HG03064 (cell line): ENCODE data around the gene DPP6.

Experiments used
- ATAC-seq: cut with Tn5 transposase; IDR thresholded peaks from one replicate; pipeline ENCODE4 v1.9.1; 2021; ENCODE audit warnings: low read depth; ENCODE audit not compliant: unreplicated experiment

The DPP6 gene

DNA sequence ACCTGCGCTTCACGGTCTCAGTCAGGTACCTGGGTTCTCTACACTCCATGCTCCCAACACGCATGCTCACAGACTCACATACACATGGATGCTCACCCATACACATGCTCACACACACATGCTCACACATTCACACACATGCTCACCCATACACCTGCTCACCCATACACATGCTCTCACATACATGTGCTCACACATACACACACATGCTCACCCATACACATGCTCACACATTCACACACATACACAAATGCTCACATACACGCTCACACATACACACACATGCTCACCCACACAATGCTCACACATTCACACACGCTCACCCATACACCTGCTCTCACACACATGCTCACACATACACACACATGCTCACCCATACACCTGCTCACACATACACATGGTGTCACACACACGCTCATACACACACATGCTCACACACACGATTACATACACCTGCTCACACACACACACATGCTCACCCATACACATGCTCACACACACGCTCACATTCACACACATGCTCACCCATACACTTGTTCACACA is 830.8 kb downstream of the DPP6 start:
- no peak for ATAC-seq

DNA sequence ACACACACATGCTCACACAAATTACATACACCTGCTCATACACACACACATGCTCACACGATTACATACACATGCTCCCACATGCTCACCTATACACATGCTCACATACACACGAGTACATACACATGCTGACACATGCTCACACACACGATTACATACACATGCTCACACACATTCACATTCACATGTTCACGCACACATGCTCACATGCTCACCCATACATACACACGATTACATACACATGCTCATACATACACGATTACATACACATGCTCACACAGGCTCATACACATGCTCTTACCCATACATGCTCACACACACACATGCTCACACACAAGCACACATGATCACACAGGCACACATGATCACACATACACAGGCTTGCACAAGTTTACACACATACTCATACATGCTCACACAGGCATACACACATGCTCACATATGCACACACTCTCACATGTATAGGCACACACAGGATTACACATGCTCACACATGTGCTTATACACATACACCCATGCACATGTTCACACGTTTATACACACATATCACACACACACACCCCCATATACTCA is 832.2 kb downstream of the DPP6 start:
- ATAC-seq: no peak

DNA sequence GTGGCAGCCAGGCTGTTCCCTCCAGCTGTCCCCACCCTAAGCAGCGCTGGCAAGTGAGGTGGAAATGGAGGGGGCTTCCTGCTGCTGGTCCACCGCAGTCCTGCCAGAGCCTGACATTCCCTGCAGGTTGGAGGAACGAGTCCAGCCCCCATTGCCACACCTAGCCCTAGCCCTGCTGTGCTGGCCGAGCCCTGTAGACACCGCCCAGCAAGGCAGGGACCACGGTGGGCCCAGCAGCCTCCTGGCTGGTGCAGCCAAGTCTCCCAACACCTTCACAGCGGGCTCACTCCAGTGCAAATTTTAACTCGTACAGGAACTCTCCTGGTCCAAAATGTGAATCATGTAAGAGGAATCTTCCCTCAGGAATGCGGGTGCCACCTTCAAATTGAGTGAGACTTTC is 834.4 kb downstream of the DPP6 start:
- no peak for ATAC-seq

DNA sequence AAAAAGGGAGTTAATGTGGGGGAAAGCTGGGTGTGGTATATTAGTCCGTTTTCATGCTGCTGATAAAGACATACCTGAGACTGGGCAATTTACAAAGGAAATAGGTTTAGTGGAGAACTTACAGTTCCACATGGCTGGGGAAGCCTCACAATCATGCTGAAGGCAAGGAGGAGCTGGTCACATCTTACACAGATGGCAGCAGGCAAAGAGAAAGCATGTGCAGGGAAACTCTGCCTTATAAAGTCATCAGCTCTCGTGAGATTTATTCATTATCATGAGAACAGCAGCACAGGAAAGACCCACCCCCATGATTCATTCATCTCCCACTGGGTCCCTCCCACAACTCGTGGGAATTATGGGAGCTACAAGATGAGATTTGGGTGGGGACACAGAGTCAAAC is 836.5 kb downstream of the DPP6 start:
- no peak for ATAC-seq

DNA sequence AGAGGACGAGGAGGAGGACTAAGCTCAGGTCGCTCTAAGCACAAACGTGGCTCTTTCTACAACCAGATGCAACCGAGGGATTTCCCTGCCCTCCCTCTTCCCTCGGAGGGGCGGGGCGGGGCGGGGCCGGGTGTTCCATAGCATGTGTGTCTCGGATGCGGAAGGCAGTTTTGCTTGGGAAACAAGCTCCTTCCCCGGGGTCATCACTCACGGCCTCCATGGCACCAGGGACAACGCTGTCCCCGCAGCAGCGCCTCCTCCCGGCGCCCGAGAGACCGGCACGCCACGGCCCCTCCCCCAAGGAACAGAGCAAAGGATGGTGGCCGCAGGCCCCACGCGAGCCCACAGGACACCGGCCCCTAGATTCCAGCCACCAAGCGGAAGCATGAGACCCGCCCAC is 840.3 kb downstream of the DPP6 start:
- no peak for ATAC-seq

DNA sequence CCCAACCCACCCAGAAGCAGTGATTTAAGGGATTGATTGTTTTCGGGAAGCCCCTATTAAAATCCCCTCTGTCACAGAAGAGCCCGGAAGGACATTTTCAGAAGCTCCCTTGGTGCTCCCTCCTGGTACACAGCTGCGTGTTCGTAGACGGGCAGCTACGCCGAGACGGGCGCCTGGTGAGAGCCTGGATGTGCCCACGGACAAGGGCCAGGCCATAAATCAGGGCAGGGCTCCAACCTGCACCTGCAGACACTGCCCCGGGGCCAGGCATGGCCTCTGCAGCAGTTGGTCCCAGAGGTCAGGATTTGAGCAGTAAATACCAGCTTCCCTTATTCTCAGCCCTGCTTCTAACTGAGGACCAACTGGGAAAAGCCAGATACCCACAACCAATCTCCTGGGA is 843.9 kb downstream of the DPP6 start:
- ATAC-seq: no peak

DNA sequence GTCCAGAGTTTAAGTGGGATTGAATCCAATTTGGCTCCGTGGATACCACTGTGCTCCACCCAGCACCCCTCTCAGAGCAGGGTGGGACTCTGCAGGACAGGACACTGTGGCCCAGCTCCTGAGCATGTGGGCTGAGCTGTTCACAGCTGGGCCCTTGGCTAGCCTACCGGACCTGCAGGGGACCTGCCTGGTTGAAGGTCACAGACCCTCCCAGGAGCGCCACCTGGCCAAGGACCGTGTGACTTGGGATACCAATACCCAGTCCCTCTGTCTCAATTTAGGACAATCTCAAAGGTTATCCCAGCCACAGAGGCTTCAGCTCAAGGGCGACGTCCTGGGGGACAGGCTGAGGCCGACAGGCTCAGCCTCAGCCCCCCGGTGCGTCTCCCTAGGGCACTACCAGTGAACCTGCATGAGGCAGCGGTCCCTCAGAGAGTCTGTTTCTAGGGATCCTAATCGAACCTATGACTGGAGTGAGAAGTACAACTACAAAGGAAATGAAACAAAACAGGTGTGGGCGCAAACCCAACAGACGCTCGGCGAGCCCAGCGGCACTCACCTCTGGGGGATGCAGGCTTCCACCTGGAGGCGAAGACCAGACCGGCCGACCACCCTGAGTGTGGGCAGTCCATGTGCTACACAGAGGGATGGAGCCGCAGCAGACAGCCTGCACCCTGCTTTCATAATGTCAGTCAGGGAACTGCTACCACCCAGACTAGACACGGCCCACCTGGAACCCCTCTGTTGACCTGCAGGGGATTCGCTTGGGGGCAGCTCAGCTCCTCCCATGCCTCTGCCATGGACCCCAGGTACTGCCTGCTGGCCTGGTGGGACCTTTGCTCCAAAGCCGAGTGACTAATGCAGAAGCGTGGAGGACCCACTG is 847.0 kb downstream of the DPP6 start:
- ATAC-seq: no peak

DNA sequence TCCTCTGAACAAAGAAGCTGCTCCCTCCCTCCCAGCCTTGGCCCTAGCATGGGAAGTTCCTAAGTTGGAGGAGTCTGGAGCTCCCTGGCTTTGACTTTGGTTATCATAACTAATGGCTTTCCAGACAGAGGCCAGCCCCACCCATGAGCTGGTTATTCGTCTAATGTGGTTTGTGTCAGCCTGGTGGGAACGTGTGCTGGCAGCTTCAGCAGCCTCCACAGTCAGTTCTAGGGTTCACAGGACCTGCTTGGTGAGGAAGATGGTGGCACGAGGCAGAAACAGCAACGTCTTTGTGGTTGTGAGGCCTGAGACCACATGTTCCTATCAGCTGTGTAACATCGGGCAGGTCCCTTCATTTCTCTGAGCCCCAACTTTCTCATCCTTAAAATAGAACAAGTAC is 847.7 kb downstream of the DPP6 start:
- ATAC-seq: no peak

DNA sequence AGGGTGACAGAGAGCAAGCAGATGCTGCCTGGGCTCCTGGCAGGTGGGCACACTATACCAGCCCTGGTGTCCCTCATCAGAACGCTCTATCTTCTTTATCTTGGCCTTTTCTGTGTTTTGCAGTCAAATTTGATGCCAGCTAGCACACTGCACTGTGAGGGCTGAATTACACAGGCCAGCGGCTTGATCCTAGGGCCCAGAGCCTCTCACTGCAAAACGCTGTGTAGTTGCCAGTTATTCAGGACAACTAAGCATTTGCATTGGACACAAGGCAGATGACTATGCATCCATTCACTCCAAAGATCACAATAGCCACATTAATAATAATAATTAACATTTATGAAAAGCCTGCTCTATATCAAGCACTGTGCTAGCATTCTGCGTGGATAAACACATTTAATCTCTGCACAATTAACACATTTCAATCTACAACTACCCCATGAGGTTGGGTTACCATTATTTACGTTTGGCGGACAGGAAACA is 850.4 kb downstream of the DPP6 start:
- ATAC-seq: no peak

DNA sequence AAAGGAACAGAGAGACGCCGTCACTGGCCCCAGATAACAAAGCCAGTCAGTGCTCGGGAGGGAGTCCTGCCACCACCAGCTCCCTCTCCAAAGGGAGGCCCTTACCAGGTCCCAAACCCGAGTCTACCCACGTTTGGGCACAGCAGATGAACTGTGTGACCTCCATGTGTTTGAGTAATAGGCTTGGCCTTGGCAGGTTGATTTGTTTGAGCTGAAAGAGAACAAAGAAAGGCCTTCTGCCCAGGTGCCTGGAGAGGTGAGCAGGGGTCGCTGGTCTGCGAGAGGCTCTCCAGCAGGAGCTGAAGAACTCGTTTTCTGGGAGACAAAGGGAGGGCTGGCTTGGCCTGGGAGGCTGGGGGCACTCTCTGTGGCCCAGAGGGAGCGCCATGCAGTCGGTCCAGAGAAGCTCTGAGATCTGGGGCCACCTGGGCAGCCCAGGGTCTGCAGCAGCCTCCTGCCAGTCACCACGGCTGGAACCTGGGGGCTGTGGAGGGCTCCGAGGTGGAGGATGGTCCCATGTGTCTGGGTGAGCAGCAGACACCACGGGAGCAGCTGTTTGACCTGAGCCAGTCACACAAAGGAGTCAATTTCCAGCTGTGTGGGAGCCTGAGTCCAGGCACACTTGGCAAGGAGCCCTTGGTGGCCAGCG is 851.0 kb downstream of the DPP6 start:
- no peak for ATAC-seq

DNA sequence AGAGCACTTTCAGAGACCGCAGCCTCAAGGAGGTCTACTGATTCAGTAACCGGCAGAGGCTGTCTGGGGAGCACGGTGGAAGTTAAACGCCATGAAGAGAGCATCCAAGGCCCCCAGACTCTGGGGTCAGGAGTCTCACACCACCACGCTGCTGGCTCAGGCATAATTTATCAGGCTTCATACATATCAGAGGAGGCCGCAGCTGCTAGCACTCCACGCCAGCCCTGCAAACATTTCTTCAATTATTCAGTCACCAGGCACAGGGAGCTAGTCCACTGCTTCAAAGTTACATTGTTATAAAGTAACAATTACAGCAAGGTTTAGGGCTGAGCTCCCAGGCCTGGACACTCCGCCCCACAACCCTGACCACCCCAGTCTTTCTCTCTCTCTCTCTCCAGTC is 852.9 kb downstream of the DPP6 start:
- ATAC-seq: no peak

DNA sequence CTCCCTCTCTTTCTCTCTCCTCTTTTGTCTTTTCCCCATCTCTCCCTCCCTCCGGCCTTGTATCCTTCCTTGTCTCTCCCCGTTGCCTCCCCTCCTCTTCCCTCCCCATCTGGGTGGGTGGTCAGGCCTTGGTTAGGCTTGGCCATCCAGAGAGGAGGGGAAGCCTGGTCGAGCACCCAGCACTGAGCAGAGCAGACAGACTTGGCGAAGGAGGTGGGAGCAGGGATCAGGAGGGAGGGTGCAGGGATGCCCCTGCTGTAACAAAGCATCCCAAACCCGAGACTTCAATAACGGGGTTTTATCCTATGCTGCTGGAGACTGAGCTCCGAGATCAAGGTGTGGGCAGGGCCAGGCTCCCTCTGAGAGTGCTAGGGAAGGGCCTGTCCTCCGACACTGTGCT is 853.4 kb downstream of the DPP6 start:
- ATAC-seq: no peak

DNA sequence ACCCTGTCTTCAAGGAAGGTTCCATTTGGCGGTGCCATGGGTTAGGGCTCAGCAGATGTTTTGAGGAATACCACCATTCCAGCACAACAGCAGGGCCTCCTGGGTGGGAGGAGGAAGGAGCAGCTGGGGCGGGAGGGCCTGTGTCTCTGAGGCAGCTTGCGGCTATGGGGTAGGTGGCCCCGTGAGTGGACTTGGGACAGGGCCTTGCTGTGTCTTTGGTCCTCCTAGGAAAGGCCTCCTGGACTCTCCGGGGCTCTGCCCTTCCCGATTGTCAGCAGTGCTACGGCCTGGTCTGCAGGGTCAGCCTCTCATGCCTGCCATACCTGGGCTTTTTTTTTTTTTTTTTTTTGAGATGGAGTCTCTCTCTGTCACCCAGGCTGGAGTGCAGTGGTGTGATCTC is 854.0 kb downstream of the DPP6 start:
- no peak for ATAC-seq

DNA sequence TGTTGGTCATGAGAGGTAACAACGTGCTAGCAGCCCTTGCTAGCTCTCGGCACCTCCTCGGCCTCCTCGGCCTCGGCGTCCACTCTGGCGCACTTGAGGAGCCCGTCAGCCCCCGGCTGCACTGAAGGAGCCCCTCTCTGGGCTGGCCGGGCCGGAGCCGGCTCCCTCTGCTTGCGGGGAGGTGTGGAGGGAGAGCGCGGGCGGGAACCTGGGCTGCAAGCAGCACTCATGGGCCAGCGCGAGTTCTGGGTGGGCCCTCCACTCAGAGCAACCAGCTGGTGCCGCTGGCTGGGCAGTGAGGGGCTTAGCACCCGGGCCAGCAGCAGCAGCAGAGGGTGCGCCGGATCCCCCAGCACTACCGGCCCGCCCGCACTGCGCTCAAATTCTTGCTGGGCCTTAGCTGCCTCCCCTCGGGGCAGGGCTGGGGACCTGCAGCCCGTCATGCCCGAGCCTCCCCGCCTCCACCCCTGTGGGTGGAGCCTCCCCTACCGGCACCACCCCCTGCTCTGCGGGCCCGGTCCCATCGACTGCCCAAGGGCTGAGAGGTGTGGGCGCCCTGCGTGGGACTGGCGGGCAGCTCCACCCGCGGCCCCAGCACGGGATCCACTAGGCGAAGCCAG is 854.6 kb downstream of the DPP6 start:
- ATAC-seq: no peak

DNA sequence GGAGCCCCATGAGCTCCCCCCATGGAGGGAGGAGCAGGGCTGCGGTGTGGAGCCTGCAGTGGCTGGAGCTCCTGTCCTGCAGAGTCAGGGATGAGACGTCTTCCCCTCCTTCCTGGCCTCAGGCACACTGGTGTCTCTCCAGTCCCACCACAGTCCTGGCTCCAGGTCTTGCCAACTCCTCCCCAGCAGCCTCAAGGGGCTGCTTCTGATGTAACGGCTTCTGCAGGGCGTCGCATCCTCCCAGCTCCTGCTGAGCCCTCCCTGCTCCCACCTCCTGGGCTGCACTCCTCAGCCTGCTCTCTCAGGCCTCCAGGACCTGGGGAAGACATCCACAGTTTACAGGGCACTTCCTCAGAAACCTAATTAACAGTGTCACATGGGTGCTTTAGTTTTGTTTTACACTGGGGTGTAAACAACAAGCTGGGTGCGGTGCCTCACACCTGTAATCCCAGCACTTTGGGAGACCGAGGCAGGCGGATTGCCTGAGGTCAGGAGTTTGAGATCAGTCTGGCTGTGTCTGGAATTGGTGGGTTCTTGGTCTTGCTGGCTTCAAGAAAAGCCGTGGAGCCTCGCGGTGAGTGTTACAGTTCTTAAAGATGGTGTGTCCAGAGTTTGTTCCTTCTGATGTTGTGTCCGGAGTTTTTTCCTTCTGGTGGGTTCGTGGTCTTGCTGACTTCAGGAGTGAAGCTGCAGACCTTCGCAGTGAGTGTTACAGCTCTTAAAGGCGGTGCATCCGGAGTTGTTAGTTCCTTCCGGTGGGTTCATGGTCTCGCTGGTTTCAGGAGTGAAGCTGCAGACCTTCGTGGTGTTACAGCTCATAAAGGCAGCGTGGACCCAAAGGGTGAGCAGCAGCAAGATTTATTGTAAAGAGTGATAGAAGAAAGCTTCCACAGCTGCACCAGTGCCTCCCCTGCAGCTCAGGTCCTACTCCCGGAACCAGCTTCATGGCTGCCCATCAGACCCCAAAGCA is 855.7 kb downstream of the DPP6 start:
- no peak for ATAC-seq

DNA sequence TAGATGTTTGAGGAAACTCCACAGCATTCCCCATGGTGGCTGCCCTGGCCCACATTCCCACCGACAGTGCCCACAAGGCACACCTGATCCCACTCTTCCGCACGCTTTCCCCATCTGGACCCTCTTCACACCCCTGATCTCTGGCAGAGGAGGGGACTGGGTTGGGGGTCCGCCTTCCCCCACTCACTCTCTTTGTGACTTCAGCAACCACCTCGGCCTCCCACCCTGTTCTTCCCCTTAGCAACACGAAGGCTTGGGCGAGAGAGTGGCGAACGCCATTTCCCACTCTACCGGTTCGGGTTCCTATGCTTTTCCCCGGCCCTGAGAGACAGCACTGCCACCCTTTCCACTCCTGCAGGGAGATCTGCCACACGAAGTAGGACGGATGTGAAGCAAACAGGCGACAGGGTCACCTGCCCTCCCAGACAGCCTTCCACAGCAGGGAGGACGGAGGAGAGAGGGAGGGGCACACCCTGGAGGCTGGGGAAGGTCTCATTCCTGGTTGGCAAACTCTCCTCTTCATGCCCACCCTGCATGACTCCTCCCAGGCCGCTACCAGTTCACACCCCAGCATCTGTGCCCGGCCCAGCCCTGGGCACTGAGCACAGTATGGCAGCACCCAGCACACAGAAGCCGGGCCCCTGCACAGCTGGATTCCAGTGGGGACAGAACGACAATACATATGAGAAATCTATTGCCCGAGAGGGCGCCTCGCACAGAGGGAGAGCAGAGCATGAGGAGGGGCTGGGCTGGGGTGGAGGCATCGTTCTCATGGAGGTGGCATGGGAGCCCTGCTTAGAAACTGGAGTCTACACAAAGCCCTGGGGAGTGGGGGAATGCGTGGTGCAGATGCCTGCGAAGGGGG is 857.3 kb downstream of the DPP6 start:
- ATAC-seq: no peak

DNA sequence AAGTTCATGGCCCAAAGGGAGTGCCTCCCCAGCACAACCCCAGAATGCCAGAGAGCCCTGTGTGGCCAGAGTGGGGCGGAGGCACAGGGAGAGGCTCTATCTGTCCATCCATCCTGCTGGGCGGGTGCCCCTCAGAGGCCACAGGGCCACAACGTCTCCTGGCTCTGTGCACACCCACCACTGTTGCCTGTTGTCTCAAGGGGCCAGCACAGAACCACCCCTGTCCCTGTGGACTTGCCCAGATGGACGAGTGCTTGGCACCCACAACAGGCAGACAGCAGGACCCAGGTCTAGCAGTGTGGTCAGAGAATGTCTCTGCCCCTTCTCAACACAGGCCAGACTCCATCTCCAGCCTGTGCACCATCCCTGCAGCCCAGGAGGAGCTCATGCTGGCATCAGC is 857.9 kb downstream of the DPP6 start:
- no peak for ATAC-seq

DNA sequence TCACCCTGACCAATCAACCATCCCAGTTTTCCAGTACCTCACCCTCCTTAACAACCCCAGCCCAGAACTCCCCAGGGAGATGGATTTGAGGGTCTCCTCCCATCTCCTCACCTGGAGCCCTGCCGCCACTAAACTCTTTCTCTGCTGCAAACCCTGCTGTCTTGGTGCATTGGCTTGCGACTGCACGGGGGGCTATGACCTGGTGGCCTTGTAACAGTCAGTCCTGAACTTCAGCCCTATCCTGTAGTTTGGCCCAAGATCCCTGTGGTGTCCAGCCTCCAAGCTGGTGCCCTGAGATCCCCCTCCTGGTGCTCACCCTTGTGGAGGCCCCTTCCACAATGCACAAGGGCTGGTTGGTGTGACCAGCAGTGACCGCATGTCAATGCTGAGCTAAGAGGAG is 858.8 kb downstream of the DPP6 start:
- ATAC-seq: no peak

DNA sequence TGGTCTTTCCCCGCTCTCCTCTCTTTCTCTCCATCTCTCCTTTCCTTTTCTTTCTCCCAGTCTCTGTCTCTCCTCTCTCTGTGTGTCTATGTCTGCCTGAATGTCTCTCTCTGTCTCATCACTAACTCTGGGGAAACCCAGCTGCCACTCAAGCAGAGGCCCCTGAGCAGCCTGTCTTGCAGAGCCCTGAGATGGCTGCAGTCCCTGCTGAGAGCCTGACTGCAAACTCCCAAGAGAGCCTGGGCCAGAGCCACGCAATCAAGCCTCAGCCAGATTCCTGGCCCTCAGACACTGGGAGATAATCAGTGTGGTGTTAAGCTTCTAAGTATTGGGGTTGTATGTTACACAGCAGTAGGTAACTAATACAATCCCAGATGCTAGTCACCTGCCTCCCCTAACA is 859.2 kb downstream of the DPP6 start:
- ATAC-seq: no peak
